HG02642 (cell line): ENCODE data around the gene CAMKMT.

Experiments used
- ATAC-seq: cut with Tn5 transposase; IDR thresholded peaks from one replicate; pipeline ENCODE4 v1.9.1; 2021; ENCODE audit warnings: mild to moderate bottlenecking; ENCODE audit not compliant: unreplicated experiment, poor library complexity

The CAMKMT gene

GRCh38 chr2:44753552-44754285, 392.0 kb downstream of the CAMKMT start:
- ATAC-seq, result peak; percentile 79

DNA sequence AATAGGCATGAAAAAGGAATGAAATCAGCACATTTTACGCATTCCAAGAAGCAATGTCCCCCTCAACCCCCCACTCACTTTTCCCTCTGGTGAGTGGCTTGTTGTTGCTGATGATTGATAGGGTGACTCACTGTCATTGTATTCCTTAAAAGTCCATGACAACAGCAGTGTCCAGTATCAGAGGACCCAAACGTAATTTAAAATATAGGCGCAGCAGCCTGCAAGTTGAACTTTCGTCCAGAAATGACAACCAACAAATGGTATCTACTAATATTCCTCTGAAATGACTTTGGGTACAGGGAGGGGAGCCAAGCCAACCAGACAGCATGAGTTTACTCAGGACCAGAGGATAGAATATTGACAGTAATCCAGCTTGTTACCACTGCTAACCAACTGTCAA, 396.8 kb downstream of the CAMKMT start:
- no peak for ATAC-seq

GRCh38 chr2:44759823-44760222, 398.1 kb downstream of the CAMKMT start:
- ATAC-seq, result no peak

DNA sequence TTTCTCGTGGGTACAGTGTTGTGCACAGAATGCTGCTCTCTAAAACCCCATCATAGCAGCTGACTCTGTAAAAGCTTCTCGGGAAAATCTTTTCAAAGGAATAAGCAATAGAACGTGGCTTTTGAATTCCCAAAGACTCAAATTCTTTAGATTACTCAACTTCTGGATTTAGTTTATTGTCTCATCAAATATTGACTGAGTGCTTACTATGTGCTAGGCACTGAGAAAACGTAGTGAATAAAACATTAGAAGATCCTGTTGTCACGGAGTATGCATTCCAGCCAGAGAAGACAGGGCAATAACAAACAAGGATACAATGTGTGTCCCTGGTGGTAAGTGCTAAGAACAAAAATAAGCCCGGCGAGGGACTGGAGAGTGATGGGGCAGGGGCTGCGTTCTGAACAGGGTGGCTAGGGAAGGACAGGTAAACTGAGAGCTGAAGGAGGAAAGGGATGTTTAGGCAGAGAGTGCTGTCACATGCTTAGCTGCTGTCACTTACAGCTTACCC, 401.6 kb downstream of the CAMKMT start:
- no peak for ATAC-seq

DNA sequence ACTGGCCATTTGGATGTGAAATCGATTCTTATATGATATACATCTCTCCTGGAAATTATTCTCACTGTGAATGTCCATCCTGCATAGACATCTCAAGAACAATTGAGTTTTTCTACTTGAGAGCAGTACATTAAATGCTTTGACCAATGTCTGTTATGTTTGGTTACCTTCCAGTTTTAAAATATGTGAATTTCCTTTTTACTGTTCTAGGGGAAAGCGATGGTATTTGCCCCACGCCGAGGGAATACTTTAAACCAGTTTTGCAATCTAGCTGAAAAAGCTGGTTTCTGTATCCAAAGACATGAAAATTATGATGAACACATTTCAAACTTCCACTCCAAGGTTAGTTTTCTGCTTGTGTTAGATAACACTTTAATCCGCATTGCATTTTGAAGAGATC, 404.5 kb downstream of the CAMKMT start:
- ATAC-seq, result no peak

- no peak for ATAC-seq
Observed at GRCh38 chr2:44766777-44767176, 405.0 kb downstream of the CAMKMT start.

DNA sequence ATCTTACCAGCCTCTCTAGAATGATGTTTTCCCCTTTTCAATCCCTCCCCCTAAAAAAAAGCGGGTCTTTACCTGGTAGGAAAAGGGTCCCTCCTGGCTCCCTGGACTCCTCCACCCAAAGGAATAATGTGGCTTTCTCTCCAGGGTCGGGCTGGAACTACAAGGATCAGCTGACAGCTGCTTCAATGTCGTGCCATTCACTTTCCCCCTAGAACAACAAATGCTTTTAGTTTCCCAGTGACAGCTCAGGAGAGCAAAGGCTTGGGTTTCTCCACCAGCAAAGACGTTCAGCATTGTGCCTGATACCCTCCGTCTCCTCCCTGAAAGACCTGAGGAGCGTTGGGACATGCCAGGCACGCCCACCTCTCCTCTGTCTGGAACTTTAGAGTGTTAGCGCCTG, 405.9 kb downstream of the CAMKMT start:
- ATAC-seq, result no peak

DNA sequence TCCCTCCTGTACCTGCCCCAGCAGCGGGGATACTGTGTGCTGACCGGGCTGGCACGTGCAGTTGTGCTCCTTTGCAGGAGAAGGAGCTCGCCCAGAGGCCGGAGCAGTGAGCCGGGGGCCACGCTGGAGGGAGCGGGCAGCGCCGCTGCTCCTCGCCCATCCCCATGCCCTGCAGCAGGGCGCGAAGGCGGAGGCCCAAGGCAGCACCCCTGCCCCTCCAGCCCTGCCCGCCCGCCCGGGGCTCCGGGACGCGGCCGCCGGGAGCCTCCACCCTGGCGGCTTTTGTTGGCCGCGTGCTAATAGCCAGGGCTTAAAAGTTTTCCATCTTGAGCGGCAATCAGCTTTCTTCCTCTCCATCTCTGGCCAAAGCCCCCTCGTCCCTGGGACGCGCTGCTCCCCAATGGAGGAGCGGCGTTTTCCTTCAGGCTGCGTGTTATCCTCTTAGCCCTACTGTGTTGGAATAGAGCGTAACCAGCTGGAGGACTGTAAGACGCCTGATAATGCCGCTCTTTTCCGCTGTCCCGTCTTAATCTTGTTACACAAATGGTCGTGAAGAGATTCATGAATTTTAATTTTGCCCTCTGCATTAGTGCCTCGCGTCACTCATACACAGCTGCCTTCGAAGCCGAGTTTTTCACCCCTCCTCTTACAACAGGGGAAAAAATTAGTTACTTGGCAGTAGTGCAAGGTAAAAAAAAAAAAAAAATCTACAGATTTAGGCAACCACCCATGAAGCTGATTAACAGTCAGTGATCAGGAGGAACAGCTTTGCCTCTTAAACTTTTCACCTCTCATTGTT, 406.9 kb downstream of the CAMKMT start:
- ATAC-seq, result no peak

DNA sequence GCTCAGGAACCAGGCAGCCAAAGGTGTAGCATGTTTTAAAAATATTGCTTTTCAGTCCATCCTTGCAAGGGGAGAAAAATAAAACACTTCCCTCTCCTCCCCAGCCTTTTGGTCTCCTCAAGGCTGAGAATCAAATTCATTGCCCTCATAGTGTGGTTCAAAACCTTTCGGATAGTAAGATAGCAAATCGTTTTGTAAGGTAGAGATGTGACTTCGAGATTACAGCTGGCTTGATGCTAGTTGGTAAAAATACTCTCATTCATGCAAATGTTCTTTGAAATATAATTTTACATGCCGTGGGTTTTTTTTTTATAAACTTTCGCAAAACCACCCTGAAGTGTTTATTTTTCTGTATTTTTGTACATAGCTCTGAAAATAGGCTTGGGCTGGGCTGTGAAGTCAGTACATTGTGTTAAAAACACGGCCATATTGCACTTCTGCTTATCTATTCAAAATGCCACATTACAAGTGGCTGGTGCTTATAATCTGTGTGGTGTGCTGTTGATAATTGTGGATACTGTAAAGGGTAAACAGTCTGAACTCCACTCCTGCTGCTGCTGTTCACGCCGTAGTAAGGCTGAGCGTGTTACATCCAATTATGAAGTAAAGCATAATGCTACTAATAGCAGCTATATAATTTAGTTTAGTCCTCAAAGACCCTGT, 407.7 kb downstream of the CAMKMT start:
- ATAC-seq, result no peak

- ATAC-seq, result no peak
Observed at GRCh38 chr2:44770221-44771195, 408.8 kb downstream of the CAMKMT start.

GRCh38 chr2:44771522-44771921, 409.8 kb downstream of the CAMKMT start:
- no peak for ATAC-seq

- ATAC-seq, result no peak
Observed at GRCh38 chr2:44772131-44772530, 410.4 kb downstream of the CAMKMT start.

DNA sequence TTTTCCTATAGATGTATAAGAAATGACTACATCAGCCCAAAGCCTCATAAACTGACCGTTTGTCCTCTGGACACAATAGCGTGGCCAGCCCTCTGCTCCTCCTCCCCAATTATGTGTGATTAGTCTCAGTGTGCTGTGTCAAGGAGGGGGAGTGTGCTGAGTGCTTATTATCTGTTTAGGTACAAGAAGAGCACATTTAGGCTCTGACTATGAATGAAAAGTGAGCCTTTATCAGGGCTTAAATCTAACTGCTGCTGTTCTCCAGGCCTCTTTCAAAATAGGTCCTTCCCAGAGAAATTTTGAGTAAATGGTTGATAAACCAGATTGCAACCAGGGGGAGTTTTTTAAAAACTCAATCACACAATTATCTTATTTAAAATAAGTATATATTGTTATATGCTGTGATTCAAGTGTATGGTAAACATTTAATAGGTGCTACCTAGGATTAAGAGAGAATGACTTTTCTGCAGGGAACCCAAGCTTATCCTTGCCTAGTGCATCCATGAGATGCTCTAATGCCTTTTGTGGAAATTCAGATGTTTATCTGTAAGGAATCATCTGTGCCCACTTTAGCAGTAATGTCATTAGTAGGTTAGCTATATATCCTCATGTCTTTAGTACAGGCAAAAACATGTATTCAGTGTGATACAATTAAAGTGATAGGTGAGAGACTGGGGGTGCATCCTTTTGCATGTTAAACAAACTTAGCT, 411.1 kb downstream of the CAMKMT start:
- ATAC-seq, result no peak

GRCh38 chr2:44774826-44775492, 413.2 kb downstream of the CAMKMT start:
- no peak for ATAC-seq

DNA sequence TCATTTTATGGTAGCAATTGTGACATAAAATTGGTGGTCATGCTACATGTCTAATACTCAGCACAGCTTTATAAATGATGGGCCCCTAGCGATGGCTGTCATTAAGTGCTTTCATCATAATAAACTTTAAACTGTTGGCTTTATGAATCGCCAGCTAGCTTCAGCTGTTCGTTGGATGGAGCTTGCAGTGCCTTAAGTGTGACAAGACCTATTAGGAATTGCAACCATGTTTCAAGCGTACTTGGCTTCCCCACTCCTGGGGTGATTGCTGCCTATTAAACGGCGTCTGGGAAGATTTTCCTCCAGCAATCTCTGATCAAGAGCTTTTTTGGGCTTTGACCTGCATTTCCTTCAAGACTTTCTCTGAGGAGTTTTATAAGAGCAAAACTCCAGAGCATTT, 415.3 kb downstream of the CAMKMT start:
- no peak for ATAC-seq

- ATAC-seq, result no peak
Observed at GRCh38 chr2:44777537-44777936, 415.8 kb downstream of the CAMKMT start.

GRCh38 chr2:44778221-44778654, 416.5 kb downstream of the CAMKMT start:
- peak; percentile 48 for ATAC-seq

GRCh38 chr2:44778671-44779476, 417.1 kb downstream of the CAMKMT start:
- peak; percentile 96 for ATAC-seq
